HCT116 (cell line): ENCODE results near the gene C11orf52. TPM values are rescaled to one million over a fixed set of nuclear protein-coding genes. Genes with fewer than 3 reads are reported as not detected.
"Not testable (repeated sequence)": the region's sequence is repeated elsewhere in the genome, so short reads cannot be mapped to it uniquely, and the experiment has no call there.

ENCODE experiments used
- ATAC-seq: fragments of 200-7000 bp; cut with Tn5 transposase; 2 replicates; pipeline ENCODE4 v1.9.1; 2020; ENCODE audit warnings: mild to moderate bottlenecking, moderate library complexity
- BruUV-seq: library from RNA; stranded (reverse); fragments of 400-500 nt; replicated peaks from 2 replicates; lab custom pipeline; 2021; lab: Mats Ljungman, UMichigan
- CTCF ChIA-PET: fragments of 300-600 bp; sonication (Branson Sonifier 250); formaldehyde crosslinking; loops from one replicate; lab custom pipeline; 2021; ENCODE audit warnings: antibody characterized with exemption; lab: Charles Lee
- POLR2A ChIA-PET: fragments of 300-600, 350-600 bp; sonication (Branson Sonifier 250); formaldehyde crosslinking; loops from one replicate; lab custom pipeline; 2021; ENCODE audit warnings: antibody characterized with exemption; lab: Charles Lee
- RAD21 ChIA-PET, 2 experiments: fragments of 300-600 bp; sonication (Branson Sonifier 250); formaldehyde crosslinking; loops; one replicate each; lab custom pipeline; 2023; ENCODE audit warnings: low total read pairs in 2 of 2; ENCODE audit not compliant: uncharacterized antibody in 2 of 2, unreplicated experiment in 2 of 2, low non-redundant PET in 1 of 2; lab: Charles Lee
- DNase-seq: peaks from one replicate; pipeline ENCODE4 v3.0.0-alpha.2; 2010; ENCODE audit warnings: low read depth, low spot score
- H2AFZ ChIP-seq: fragments of 200-600 bp; shearing (Covaris generic), sonication (generic); 2 replicates; pipeline ENCODE4 v1.6.1; 2017; ENCODE audit warnings: low read depth, mixed run types, mixed read lengths, antibody characterized with exemption, low read length; ENCODE audit not compliant: poor library complexity, severe bottlenecking
- H3K27ac ChIP-seq: 2 replicates; pipeline ENCODE4 v1.5.1; 2012; ENCODE audit warnings: low read depth, low read length
- H3K27me3 ChIP-seq: fragments of 200-600 bp; sonication (generic); 2 replicates; pipeline ENCODE4 v1.6.1; 2016; ENCODE audit warnings: mixed run types, low read length, mixed read lengths; ENCODE audit not compliant: insufficient read depth
- H3K36me3 ChIP-seq, 2 experiments: fragments of 200-500 bp in 1 of 2; fragments of 200-600 bp in 1 of 2; sonication (Bioruptor generic) in 1 of 2; sonication (generic) in 1 of 2; 2 replicates each; pipeline versions ENCODE4 v1.5.1 to v1.6.1; 2014 to 2016; ENCODE audit warnings: low read length in 2 of 2, inconsistent platforms in 1 of 2, mixed read lengths in 1 of 2, mixed run types in 1 of 2; ENCODE audit not compliant: insufficient read depth in 2 of 2, control insufficient read depth in 1 of 2
- H3K4me1 ChIP-seq, 2 experiments: fragments of 200-600 bp in 1 of 2; sonication (generic) in 1 of 2; 2 replicates each; pipeline versions ENCODE4 v1.5.1 to v1.6.1; 2012 to 2017; ENCODE audit warnings: low read length in 2 of 2, inconsistent platforms in 1 of 2, mild to moderate bottlenecking in 1 of 2, mixed read lengths in 1 of 2, mixed run types in 1 of 2, moderate library complexity in 1 of 2; ENCODE audit not compliant: insufficient read depth in 2 of 2, control insufficient read depth in 1 of 2
- H3K4me2 ChIP-seq: fragments of 200-600 bp; sonication (generic); 2 replicates; pipeline ENCODE4 v1.6.1; 2017; ENCODE audit warnings: mixed run types, low read length, mixed read lengths
- H3K4me3 ChIP-seq, 2 experiments: fragments of 200-600 bp in 1 of 2; sonication (generic) in 1 of 2; replicated peaks in 1 of 2; 2 replicates each; pipeline ENCODE4 v1.5.1; 2011 to 2016; ENCODE audit warnings: low read length in 2 of 2, control low read depth in 1 of 2, low read depth in 1 of 2, mild to moderate bottlenecking in 1 of 2, mixed read lengths in 1 of 2, mixed run types in 1 of 2
- H3K79me2 ChIP-seq: fragments of 200-600 bp; sonication (generic); 2 replicates; pipeline ENCODE4 v1.6.1; 2017; ENCODE audit warnings: mild to moderate bottlenecking, mixed run types, low read length, moderate library complexity, mixed read lengths; ENCODE audit not compliant: insufficient read depth
- H3K9ac ChIP-seq: fragments of 200-600 bp; sonication (generic); 2 replicates; pipeline ENCODE4 v1.6.1; 2016; ENCODE audit warnings: low read length, mixed read lengths
- H3K9me2 ChIP-seq: fragments of 200-600 bp; sonication (generic), shearing (Covaris generic); 2 replicates; pipeline ENCODE4 v1.6.1; 2017; ENCODE audit warnings: mixed run types, mild to moderate bottlenecking, moderate library complexity; ENCODE audit not compliant: insufficient read depth
- H3K9me3 ChIP-seq, 2 experiments: fragments of 200-500 bp in 1 of 2; fragments of 200-600 bp in 1 of 2; sonication (Bioruptor generic) in 1 of 2; sonication (generic) in 1 of 2; 2 replicates each; pipeline ENCODE4 v1.6.1; 2014 to 2017; ENCODE audit warnings: low read length in 2 of 2, mixed read lengths in 2 of 2, inconsistent platforms in 1 of 2, low read depth in 1 of 2, mild to moderate bottlenecking in 1 of 2, mixed run types in 1 of 2, moderate library complexity in 1 of 2; ENCODE audit not compliant: control insufficient read depth in 1 of 2, insufficient read depth in 1 of 2
- H4K20me1 ChIP-seq: fragments of 200-600 bp; sonication (generic), shearing (Covaris generic); 2 replicates; pipeline ENCODE4 v1.6.1; 2017; ENCODE audit warnings: mixed run types, mild to moderate bottlenecking, moderate library complexity; ENCODE audit not compliant: insufficient read depth
- CEBPB ChIP-seq: IDR thresholded peaks from 2 replicates; pipeline ENCODE4 v1.6.1; 2012; ENCODE audit warnings: low read depth
- POLR2AphosphoS5 ChIP-seq: IDR thresholded peaks from 2 replicates; pipeline ENCODE4 v1.6.1; 2011; ENCODE audit warnings: mild to moderate bottlenecking, low read depth, low read length, moderate library complexity
- ZFX ChIP-seq: fragments of 450-650 bp; IDR thresholded peaks from 2 replicates; pipeline ENCODE4 v1.6.1; 2017
- intact Hi-C: fragments of 100-400 bp; cut with micrococcal nuclease; formaldehyde crosslinking; loops from 2 replicates; pipeline ENCODE4 v1.10.0; 2022
- total RNA-seq: library from RNA; stranded (reverse); gene quantifications from one replicate; pipeline ENCODE4 v1.2.1, GENCODE V29; 2021; ENCODE audit not compliant: unreplicated experiment
- TF ChIP-seq, protein P1 (sequence below): IDR thresholded peaks from 2 replicates; pipeline ENCODE4 v1.6.1; 2012
- TF ChIP-seq, protein P2 (sequence below), 3 experiments: fragments of 200-600 bp in 1 of 3; sonication (generic) in 1 of 3; IDR thresholded peaks in 2 of 3; conservative IDR thresholded peaks in 1 of 3; 2 replicates each; pipeline ENCODE4 v1.5.1; 2012 to 2017; ENCODE audit warnings: low read depth in 2 of 3, low read length in 2 of 3, antibody characterized with exemption in 1 of 3, borderline replicate concordance in 1 of 3, control low read depth in 1 of 3, mild to moderate bottlenecking in 1 of 3, mixed read lengths in 1 of 3, mixed run types in 1 of 3, moderate library complexity in 1 of 3; ENCODE audit not compliant: insufficient read depth in 1 of 3

Gene C11orf52
- total RNA-seq, 1 experiment from 2014 or later: 4.6 TPM

DNA sequence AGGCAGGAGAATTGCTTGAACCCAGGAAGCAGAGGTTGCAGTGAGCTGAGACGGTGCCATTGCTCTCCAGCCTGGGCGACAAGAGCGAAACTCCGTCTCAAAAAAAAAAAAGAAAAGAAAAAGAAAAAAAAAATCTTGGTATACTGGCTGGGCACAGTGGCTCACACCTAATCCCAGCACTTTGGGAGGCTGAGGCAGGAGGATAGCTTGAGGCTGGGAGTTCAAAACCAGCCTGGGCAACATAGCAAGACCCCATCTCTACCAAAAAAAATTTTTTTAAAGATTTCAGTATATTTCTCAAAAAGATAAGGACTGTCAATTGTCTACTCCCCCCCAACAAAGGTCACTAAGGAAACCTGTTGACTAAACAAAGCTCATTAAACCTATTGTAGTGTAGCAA lies 33.7 kb upstream of the C11orf52 start:
- intact Hi-C loops, ATAC-seq, H3K4me1 ChIP-seq, DNase-seq, H2AFZ ChIP-seq, H3K27ac ChIP-seq, H4K20me1 ChIP-seq, BruUV-seq, H3K9me3 ChIP-seq, POLR2A ChIA-PET, H3K36me3 ChIP-seq, H3K4me3 ChIP-seq, CTCF ChIA-PET, H3K4me2 ChIP-seq, H3K27me3 ChIP-seq, H3K9me2 ChIP-seq, H3K79me2 ChIP-seq, H3K9ac ChIP-seq, RAD21 ChIA-PET: not testable (repeated sequence)

DNA sequence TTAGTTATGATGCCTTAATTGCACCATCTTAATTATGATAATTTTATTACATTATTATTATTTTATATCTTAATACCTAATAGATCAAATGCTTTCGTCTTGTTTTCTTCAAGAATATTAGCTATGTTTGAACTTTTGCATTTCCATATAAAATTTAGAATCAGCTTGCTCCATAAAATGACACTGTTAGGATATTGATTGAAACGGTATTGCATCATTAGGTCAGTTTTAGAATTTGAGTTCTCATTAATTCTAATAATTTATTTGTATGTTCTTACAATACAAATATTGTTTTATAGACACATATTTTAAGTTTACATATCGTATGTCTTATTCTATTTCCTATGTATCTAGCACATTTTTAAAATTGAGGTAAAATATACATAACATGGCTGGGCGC lies 32.7 kb upstream of the C11orf52 start:
- H3K9ac ChIP-seq: no peak overlapping the region
- ATAC-seq: no peak
- peaks cover 6% of the 10 kb centered on the region; the same call in 1 of the 2 replicates for H3K9me2 ChIP-seq
- H3K36me3 ChIP-seq: no peaks in the 10 kb centered on the region
- ChIA-PET CTCF (no interaction called here), POLR2A (no interaction called here), RAD21 (no interaction called here)
- DNase-seq: no peak
- H2AFZ ChIP-seq: no peak overlapping the region
- H3K79me2 ChIP-seq: no peaks in the 10 kb centered on the region
- no peaks in the 10 kb centered on the region for H3K4me1 ChIP-seq
- intact Hi-C loops: no loop called here
- H4K20me1 ChIP-seq: no peaks in the 10 kb centered on the region
- no TSS peak for BruUV-seq
- no peak for TF ChIP-seq CEBPB
- TF ChIP-seq, protein P1, sequence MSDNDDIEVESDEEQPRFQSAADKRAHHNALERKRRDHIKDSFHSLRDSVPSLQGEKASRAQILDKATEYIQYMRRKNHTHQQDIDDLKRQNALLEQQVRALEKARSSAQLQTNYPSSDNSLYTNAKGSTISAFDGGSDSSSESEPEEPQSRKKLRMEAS: no peak
- TF ChIP-seq ZFX: no peak
- TF ChIP-seq, protein P2, sequence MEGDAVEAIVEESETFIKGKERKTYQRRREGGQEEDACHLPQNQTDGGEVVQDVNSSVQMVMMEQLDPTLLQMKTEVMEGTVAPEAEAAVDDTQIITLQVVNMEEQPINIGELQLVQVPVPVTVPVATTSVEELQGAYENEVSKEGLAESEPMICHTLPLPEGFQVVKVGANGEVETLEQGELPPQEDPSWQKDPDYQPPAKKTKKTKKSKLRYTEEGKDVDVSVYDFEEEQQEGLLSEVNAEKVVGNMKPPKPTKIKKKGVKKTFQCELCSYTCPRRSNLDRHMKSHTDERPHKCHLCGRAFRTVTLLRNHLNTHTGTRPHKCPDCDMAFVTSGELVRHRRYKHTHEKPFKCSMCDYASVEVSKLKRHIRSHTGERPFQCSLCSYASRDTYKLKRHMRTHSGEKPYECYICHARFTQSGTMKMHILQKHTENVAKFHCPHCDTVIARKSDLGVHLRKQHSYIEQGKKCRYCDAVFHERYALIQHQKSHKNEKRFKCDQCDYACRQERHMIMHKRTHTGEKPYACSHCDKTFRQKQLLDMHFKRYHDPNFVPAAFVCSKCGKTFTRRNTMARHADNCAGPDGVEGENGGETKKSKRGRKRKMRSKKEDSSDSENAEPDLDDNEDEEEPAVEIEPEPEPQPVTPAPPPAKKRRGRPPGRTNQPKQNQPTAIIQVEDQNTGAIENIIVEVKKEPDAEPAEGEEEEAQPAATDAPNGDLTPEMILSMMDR (IDR thresholded peaks at IDR 0.05 in 2 of 3, conservative IDR thresholded peaks at IDR 0.05 in 1 of 3; ENCODE audit: borderline replicate concordance in 1 of 3, insufficient read depth in 1 of 3, low read depth in 2 of 3, low read length in 2 of 3): no peak
- no peak for TF ChIP-seq POLR2AphosphoS5
- no peak overlapping the region for H3K27ac ChIP-seq
- no peaks in the 10 kb centered on the region for H3K27me3 ChIP-seq
- H3K4me3 ChIP-seq: no peak overlapping the region
- H3K9me3 ChIP-seq: no peaks in the 10 kb centered on the region
- no peak overlapping the region for H3K4me2 ChIP-seq
